GM19438 (cell line): ENCODE data around the gene SPATA6L.
"Not testable (repeated sequence)": the region's sequence is repeated elsewhere in the genome, so short reads cannot be mapped to it uniquely, and the experiment has no call there.

Experiments
- ATAC-seq: cut with Tn5 transposase; IDR thresholded peaks from one replicate; pipeline ENCODE4 v1.9.1; 2021; ENCODE audit warnings: low read depth; ENCODE audit not compliant: unreplicated experiment

The SPATA6L gene

DNA sequence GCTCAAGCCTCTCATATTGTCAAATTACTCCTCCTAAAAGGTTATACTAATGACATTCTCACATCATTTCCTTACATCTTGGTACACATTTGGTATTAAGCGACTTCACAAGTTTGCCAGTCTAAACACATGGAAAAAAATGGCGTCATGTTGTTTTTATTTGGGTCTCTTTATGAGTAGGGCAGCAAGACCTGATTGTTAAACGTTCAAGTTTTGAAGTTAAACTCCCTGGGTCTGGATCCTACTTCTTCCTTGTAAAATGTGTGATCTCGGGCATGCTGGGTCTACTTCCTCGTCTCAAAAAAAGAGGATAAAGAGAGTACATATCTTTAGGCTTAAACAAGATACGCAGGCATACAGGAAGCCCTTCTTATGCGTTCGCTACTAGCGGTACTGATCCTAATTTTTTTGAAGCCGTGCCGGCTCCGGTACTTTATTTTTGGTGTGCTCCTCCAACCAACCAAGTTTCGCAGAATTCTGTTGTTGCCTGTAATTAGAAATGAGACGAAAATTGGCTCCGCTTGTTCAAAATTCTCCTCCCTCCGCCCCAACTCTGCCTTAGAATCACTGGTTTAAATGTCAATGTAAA is 12.5 kb upstream of the SPATA6L start:
- ATAC-seq = peak; percentile 19

DNA sequence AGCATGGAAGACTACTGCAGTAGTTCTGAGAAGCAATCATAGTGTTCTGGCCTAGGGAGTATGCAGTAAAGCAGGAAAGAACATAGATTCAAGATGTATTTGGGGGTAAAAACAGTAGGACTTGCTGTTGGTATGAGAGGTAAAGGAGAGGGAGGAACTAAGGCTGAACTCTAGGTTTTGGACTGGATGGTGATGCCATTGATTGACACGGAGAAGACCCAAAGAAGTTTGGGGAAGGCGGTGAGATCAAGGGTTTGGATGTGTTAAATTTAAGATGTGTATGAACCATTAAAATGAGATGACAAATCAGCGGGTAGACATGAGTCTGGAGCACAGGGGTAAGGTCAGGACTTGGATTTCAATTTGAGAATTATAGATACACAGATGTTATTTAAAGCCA is 11.1 kb upstream of the SPATA6L start:
- no peak for ATAC-seq

DNA sequence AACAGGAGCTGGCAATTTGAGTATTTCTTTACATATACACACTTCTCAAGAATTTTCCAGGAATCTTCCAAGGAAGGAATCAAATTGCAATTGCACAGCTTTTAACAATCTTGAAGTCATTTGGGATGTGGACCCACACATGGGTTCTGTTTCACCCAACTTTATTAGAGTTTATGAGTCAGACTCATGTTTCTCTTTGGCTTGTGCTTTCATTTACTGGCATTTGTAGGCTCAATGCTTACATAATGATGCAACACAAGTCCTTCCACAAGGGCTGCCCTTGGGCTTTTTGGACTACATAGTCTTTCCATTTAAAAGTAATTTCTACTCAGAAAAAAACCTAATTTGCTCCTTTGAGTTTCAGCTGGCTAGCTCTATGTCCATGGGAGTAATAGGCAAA is 8.5 kb upstream of the SPATA6L start:
- no peak for ATAC-seq

DNA sequence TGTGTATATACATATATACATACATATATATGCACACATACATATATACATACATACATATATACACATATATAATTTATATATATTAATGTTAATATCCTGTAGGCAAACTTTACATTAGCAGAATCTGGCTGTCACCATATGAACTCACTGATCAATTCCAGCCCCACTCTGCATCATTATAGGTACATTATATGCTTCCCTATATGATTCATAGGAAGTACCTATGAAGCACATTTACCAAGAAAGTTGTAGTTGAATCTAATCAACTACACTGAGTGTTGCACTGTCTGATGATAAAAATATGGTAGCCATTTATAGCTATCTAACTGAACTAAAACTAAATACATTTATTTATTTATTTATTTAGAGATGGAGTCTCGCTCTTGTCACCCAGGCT is 5.5 kb upstream of the SPATA6L start:
- no peak for ATAC-seq

DNA sequence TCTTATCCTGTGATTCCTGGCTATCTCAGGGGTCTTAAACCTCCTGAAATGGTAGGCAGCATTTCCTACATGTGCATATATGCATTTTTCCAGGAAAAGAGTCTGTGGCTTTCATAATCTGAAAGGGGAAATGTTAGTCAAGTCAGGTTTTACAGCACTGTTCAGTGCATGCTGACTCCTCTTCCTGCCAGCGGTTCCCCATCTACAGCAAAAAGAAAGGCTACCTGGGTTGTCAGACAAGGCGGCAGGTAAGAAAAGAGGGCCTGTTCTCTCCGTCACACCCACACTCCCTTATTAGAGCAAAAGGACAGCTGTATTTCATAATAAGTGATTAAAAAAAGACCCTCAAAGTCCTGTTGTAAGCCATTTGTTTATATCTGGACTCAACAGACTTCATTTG is 4.3 kb upstream of the SPATA6L start:
- ATAC-seq = no peak

DNA sequence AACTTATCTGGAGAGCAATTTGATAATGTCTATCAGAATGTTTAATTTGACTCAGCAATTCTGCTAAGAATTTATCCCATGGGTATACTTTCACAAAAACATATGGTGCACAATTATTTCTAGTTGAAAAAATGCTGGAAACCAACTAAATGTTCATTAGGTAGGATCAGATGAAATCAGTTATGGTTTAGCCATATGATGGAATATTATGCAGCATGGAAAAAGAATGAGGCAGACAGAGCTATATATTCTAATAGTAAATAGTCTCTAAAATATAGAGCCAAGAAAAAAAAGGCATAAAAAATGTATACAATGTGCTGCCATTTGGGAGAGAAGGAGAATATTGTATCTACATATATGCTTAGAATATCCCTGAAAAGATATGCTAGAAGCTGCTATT is 3.6 kb upstream of the SPATA6L start:
- no peak for ATAC-seq

DNA sequence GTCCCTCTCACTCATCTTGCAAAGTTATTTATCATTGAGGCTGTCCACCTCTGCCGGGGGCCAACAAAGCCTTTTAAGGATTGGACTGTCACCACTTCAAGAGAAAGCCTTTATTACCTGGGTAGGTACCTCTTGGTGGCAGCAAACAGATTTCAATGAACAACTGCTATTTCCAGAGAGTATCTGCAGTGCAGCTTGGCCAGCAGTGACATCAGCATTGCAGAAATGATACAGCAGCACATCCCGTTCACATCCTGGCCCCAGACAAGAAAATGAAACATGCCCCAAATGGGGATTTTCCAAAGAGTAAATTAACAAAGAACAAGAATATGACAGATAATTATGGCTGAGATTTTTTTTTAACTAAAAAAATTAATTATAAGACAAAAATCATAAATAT is 2.3 kb upstream of the SPATA6L start:
- no peak for ATAC-seq

DNA sequence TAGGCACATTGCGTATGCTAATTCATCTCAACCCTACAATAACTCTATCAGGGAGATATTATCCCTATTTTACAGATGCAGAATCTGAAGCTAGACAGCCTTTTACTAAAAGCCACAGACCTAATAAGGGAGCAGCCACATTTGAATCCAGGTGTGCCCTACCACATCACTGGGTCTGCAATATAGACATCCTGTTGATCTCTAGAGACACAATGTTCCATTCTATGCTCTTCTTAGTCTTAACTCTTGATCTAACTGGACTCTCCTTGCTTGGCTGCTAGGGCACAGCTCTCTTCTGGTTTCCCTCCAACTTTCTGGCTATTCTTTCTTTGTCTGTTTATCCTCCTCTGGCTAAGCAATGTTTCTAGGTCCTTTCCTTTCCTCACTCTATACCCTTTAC is 1.4 kb upstream of the SPATA6L start:
- no peak for ATAC-seq

DNA sequence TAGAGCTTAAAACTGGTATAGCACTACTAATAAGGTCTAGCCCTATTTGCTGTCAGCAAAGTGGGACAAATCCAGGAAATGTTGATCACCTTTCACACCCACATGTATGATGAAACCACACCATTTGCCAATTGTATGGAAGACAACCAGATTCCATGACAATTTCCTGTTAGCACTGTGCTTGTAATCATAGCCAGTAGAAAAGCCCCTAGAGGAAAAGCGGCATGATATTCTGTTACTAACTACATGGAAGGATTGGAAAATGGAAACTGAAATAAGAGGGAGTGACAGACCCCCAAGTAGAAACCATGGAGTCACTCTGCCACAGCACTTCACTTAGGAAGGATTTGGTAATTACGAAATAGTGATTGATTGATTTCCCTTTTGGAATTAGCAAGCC is 923 bp downstream of the SPATA6L start:
- ATAC-seq = no peak

DNA sequence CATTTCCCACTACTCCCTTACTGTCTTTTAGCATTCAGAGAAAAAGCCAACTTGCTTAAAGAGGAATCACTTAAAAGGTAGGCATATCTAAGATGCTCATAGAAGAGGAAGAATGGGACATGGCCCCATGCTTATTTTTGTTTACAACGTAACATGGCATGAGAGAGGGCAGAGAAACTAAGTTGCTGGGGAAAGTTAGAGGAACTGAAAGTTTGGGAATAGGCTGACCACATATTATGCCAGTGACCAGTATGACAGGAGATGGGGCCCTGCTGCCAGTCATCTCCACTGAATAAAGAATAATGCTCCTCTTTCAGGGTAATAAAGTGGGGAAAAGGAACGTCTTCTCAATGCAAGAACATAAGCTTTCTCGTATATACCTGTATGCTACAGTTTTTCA is 2.3 kb downstream of the SPATA6L start:
- ATAC-seq = no peak

DNA sequence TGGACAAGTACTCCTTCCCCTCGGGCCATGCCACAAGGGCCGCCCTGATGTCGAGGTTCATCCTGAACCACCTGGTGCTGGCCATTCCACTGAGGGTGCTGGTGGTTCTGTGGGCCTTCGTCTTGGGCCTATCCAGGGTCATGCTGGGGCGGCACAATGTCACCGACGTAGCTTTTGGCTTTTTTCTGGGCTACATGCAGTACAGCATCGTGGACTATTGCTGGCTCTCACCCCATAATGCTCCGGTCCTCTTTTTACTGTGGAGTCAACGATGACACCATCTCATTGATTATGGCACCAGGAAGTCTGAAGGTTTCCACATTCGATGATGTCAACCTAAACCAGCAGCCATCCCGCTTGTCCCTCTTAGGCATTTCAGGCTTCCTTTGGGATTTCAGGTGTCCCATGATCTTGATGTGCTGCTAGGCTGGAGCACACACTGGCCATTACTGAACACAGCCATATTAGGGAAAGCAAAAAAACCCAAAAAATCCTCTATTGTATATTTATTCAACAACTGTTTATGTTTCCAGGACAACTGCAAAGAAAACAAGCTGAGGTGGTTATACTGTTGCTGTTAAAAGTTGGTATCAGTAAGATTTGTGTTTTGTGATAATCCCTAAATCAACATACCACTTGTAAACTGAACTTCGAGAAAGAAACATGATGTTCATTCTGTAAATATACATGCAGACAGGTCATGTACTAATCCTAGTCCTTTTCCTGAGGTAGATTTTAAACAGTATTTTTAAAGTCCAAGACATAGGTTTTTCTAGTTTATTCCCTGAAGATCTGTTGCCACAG is 3.1 kb downstream of the SPATA6L start:
- ATAC-seq = no peak

DNA sequence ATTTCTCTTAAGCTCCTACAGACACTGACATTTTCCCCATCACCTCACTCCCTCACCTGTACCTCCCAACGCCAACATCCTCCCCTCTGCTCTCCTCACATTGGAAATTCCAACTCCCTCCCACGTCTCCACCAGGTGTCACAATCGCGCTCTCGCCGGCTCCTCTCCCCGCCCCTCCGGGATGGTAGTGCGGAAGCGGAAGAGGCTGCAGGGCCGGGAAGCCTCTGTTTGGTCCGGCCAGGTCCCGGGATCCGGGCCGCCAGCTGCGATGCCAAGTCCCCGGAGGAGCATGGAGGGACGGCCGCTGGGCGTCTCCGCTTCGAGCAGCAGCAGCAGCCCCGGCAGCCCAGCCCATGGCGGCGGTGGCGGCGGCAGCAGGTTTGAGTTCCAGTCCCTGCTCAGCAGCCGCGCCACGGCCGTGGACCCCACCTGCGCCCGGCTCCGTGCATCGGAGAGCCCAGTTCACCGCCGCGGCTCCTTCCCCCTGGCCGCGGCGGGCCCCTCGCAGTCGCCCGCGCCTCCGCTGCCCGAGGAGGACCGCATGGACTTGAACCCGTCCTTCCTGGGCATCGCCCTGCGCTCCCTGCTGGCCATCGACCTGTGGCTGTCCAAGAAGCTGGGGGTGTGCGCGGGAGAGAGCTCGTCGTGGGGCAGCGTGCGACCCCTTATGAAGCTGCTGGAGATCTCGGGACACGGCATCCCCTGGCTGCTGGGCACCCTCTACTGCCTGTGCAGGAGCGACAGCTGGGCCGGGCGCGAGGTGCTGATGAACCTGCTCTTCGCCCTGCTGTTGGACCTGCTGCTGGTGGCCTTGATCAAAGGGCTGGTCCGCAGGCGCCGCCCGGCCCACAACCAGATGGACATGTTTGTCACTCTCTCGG is 3.9 kb downstream of the SPATA6L start, which contains the start of gene PLPP6:
Gene PLPP6 (plus strand): TSS at position 187 of the 881 bp plus-strand sequence. CDS start 82 bp downstream, at position 269.
- ATAC-seq = peak; percentile 85

DNA sequence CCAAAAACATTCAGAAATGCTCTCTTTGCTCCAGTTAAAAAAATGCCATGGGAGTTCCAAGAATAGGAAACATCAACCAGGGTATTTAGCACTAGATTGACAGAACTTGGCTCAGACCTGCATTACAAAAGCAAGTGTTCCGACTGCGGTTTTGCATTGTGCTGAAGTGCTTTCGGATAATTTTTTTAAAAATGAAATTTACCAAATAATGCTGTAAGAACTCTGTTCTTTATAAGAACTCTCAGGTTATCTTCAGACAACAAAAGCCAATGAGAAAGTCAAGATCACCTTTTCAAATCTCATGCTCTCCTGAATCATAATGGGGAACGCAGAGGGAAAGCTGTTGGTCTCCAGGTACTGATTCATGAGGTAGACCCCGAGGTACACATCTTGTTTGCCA is 4.7 kb downstream of the SPATA6L start:
- ATAC-seq = no peak

DNA sequence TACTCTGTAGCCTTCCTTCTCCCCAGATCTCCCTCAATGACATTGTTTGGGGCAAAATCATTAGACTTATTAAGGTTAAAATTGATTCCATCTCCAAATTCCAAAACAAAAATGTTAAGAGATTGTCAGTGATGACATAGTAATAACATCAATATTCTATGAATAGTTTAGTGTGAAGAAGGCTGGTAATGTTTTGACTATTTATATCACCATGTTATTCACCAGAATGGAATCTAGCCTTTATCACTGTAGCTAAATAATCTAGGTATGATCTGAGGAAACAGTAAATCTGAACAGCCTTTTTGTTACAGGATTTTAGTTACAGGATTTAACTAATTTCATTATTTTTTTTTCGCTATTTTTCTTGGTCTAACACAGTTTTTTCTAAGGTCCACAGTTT is 5.1 kb downstream of the SPATA6L start:
- ATAC-seq = no peak

DNA sequence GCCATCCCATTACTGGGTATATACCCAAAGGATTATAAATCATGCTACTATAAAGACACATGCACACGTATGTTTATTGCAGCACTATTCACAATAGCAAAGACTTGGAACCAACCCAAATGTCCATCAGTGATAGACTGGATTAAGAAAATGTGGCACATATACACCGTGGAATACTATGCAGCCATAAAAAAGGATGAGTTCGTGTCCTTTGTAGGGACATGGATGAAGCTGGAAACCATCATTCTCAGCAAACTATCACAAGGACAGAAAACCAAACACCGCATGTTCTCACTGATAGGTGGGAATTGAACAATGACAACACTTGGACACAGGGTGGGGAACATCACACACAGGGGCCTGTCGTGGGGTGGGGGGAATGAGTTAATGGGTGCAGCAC is 5.6 kb downstream of the SPATA6L start:
- not testable (repeated sequence) for ATAC-seq

DNA sequence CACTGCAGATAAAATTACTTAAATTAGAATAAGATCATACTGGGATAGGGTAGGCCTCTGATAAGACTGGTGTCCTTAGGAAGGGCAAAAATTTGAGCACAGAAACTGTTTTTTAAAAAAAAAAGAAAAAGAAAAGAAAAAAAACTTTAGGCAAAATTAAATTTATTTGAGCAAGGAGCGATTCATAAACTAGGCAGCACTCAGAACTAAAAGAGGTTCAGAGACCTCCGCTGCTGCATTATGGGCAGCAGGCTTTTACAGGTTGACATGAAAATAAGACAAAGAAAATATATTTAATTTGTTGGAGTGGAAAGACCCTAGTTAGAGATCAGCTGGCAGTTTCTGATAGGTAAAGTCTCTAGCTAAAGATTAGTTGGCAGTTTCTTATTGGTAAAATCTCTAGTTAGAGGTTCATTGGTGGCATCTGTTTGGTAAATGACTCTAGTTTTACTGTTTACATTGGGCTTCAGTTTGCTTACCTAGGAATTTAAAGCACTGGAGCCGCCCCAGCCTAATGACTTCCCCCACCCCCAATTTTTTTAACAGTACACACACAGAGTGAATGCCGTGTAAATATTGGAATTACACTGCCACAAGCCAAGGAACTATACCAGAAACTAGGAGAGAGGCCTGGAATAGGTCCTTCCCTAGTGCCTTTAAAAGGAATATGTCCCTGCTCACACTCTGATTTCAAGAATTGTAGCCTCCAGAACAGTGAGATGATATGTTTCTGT is 8.7 kb downstream of the SPATA6L start:
- ATAC-seq = no peak

DNA sequence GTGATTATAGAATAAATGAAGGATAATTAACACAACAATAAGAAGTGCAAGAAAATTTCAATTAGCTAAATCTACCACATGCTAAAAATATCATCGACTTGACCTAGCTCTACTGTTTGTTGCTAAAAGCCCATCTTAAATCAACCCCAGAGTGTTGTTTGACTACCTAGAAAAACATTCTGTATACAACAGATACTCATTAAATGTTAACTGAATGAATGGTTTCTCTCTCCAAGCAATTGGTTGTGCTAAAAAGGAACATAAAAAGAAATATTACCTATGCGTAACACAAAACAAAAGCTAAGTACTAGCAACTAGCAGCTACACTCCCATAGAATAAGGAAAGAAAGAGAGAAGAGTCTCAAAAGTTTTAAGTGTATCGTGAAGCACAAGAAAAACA is 9.7 kb downstream of the SPATA6L start:
- no peak for ATAC-seq

DNA sequence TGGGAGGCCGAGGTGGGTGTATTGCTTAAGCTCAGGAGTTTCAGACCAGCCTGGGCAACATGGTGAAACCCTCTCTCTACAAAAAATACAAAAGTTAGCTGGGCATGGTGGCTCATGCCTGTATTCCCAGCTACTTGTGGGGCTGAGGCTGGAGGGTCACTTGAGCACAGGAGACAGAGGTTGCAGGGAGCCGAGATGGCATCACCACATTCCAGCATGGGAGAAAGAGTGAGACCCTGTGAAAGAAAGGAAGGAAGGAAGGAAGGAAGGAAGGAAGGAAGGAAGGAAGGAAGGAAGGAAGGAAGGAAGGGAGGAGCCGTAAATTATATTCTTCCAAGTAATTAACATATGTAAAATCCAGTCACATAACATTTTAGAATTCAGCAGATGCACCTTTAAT is 10.1 kb downstream of the SPATA6L start:
- ATAC-seq = not testable (repeated sequence)

DNA sequence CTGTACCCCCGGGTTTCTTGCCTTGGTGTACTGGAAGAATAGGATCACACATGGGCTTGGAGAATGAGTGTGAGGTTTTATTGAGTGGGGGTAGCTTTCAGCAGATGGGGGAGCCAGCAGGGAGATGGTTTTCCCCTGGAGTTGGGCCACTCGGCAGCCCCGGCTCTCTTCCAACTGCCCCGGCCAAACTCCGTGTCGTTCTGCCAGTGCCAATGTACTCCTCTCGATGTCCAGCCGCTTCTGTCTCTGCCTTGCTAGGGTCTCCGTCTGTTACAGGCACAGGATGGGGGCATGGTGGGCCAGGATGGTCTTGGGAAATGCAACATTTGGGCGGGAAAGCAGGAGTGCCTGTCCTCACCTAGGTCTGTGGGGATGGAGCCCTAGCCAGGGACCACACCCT is 11.7 kb downstream of the SPATA6L start:
- ATAC-seq = no peak

DNA sequence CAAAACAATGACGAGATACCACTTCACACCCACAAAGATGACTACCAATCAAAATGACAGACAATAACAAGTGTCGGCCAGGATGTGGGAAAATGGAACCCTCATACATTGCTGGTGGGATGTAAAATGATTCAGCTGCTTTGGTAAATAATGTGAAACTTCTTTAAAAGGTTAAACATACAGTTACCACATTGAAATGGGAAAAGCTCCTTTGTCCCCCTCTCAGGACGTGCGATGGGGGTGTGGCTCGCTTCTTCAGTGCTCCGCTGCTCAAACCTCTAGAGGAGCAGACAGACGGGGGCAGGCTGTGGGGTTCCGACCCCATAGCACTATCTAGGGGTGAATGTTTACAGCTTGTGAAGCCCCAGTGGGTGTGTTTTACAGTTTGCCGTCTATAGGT is 12.2 kb downstream of the SPATA6L start:
- ATAC-seq = no peak

DNA sequence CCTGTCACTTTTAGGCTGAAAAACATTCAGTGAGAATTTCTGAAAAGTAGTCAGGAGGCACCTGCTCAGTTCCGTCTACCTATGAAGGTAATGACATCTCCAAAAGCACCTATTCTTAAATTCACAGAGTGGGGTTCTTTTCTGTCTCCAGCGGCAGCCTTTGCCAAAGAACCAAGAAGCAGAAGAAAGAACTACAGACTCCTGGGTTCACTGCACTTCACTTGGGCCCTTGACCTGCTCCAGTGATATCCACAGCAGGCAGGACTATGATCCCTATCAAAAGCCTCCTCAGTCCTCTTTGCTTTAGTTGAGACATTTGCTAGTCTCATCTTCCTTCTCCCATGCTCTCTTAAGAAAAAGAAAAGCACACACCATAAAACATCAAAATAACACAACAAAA is 23.9 kb downstream of the SPATA6L start:
- ATAC-seq = no peak
